Stimulated activated CD4-positive, alpha-beta T cell treated with anti-CD3 and anti-CD28 coated beads, Interleukin-12 subunit alpha, Interleukin-12 subunit beta, amount 100 ng/mL, for 48 hours (primary cell): Measurements from ENCODE around the gene KIF27.
"Not testable (repeated sequence)": the region's sequence is repeated elsewhere in the genome, so short reads cannot be mapped to it uniquely, and the experiment has no call there.

Experiments
- DNase-seq, 3 donors: peaks; one replicate each; pipeline ENCODE4 v3.0.0-alpha.2; 2020; ENCODE audit warnings: low read depth in 2 of 3, low spot score in 1 of 3

KIF27 gene

GRCh38 chr9:83920927-83921707, at the start of gene KIF27:
Gene KIF27, minus strand, starts transcription at chr9:83921432. Its CDS starts 5,841 bp downstream, at chr9:83915591.
- DNase-seq: peak; percentile 94 to 99 (median 96)

GRCh38 chr9:83969602-83970001, 48.4 kb upstream of the KIF27 start:
- no peak for DNase-seq

GRCh38 chr9:83967073-83967472, 45.8 kb upstream of the KIF27 start:
- no peak for DNase-seq

- DNase-seq: no peak
Observed at GRCh38 chr9:83966209-83966582, 45.0 kb upstream of the KIF27 start.

GRCh38 chr9:83965350-83966208, 44.3 kb upstream of the KIF27 start:
- no peak for DNase-seq

- no peak for DNase-seq
Observed at GRCh38 chr9:83964973-83965349, 43.7 kb upstream of the KIF27 start.

GRCh38 chr9:83962165-83962564, 40.9 kb upstream of the KIF27 start:
- no peak for DNase-seq

GRCh38 chr9:83960991-83961390, 39.8 kb upstream of the KIF27 start:
- DNase-seq: no peak

GRCh38 chr9:83959061-83959460, 37.8 kb upstream of the KIF27 start:
- no peak for DNase-seq

GRCh38 chr9:83957248-83957513, 35.9 kb upstream of the KIF27 start:
- no peak for DNase-seq

GRCh38 chr9:83956436-83957247, 35.4 kb upstream of the KIF27 start:
- DNase-seq: peak; percentile 34 to 60 (median 50)

GRCh38 chr9:83956086-83956435, 34.8 kb upstream of the KIF27 start:
- DNase-seq: peak in 1 of 3 donors; percentile 23

- DNase-seq: not testable (repeated sequence)
Observed at GRCh38 chr9:83948096-83948495, 26.9 kb upstream of the KIF27 start.

- no peak for DNase-seq
Observed at GRCh38 chr9:83940590-83941303, 19.5 kb upstream of the KIF27 start.

- DNase-seq: peak in 1 of 3 donors; percentile 51
Observed at GRCh38 chr9:83937861-83938455, 16.7 kb upstream of the KIF27 start.

- no peak for DNase-seq
Observed at GRCh38 chr9:83936523-83936922, 15.3 kb upstream of the KIF27 start.

- DNase-seq: no peak
Observed at GRCh38 chr9:83935276-83935935, 14.2 kb upstream of the KIF27 start.

GRCh38 chr9:83934569-83935275, 13.5 kb upstream of the KIF27 start:
- no peak for DNase-seq

GRCh38 chr9:83933790-83934189, 12.6 kb upstream of the KIF27 start:
- no peak for DNase-seq

GRCh38 chr9:83932851-83933250, 11.6 kb upstream of the KIF27 start:
- no peak for DNase-seq
